ENCODE results near the gene SARDH. TPM values are rescaled to one million over a fixed set of nuclear protein-coding genes. Genes with fewer than 3 reads are reported as not detected.

The SARDH gene
- total RNA-seq, 1 experiment from 2014 or later, result not detected

- Mint-ChIP-seq H3K27me3 (ENCODE audit: unreplicated experiment) (peaks cover 99% of the 10 kb centered on the region), H3K4me3 (ENCODE audit: low read depth, unreplicated experiment) (no peak overlapping the region), H3K4me1 (ENCODE audit: low read depth, unreplicated experiment) (no peaks in the 10 kb centered on the region), H3K36me3 (ENCODE audit: insufficient read depth, unreplicated experiment) (no peaks in the 10 kb centered on the region), H3K27ac (ENCODE audit: unreplicated experiment) (no peak overlapping the region), H3K9me3 (ENCODE audit: low read depth, unreplicated experiment) (no peaks in the 10 kb centered on the region)
- no peak for TF ChIP-seq CTCF (IDR thresholded peaks at IDR 0.05; ENCODE audit: unreplicated experiment)
- CTCF ChIA-PET, result no interaction called here
- DNase-seq, result no peak
- BruUV-seq (replicated peaks), result no TSS peak
- intact Hi-C loops (cut with micrococcal nuclease; ENCODE audit: unreplicated experiment), result no loop called here
Measured at GRCh38 chr9:133645021-133645765, 93.0 kb downstream of the SARDH start.

- no peak for DNase-seq
- H3K4me1 Mint-ChIP-seq (ENCODE audit: low read depth, unreplicated experiment), result no peaks in the 10 kb centered on the region
- no peak overlapping the region for H3K27ac Mint-ChIP-seq (ENCODE audit: unreplicated experiment)
- BruUV-seq (replicated peaks), result no TSS peak
- TF ChIP-seq CTCF (IDR thresholded peaks at IDR 0.05; ENCODE audit: unreplicated experiment), result no peak
- H3K9me3 Mint-ChIP-seq (ENCODE audit: low read depth, unreplicated experiment), result no peaks in the 10 kb centered on the region
- no peaks in the 10 kb centered on the region for H3K36me3 Mint-ChIP-seq (ENCODE audit: insufficient read depth, unreplicated experiment)
- peaks cover 99% of the 10 kb centered on the region for H3K27me3 Mint-ChIP-seq (ENCODE audit: unreplicated experiment)
- intact Hi-C loops (cut with micrococcal nuclease; ENCODE audit: unreplicated experiment), result no loop called here
- no peak overlapping the region for H3K4me3 Mint-ChIP-seq (ENCODE audit: low read depth, unreplicated experiment)
- CTCF ChIA-PET, result interaction anchor here (0.6 kb wide), 1 partner anchor 121 kb away, joined by 3 read pairs; no protein-coding TSS in a partner anchor
Measured at GRCh38 chr9:133643978-133644760, 94.0 kb downstream of the SARDH start.

- DNase-seq, result no peak
- Mint-ChIP-seq H3K4me3 (ENCODE audit: low read depth, unreplicated experiment) (no peak overlapping the region), H3K4me1 (ENCODE audit: low read depth, unreplicated experiment) (no peaks in the 10 kb centered on the region), H3K36me3 (ENCODE audit: insufficient read depth, unreplicated experiment) (no peaks in the 10 kb centered on the region), H3K9me3 (ENCODE audit: low read depth, unreplicated experiment) (no peaks in the 10 kb centered on the region), H3K27ac (ENCODE audit: unreplicated experiment) (no peak overlapping the region), H3K27me3 (ENCODE audit: unreplicated experiment) (peaks cover 99% of the 10 kb centered on the region)
- no TSS peak for BruUV-seq (replicated peaks)
- CTCF ChIA-PET, result no interaction called here
- no peak for TF ChIP-seq CTCF (IDR thresholded peaks at IDR 0.05; ENCODE audit: unreplicated experiment)
- intact Hi-C loops (cut with micrococcal nuclease; ENCODE audit: unreplicated experiment), result no loop called here
Measured at GRCh38 chr9:133643362-133643755, 94.8 kb downstream of the SARDH start.

GRCh38 chr9:133642708-133643361 lies 95.3 kb downstream of the SARDH start:
- BruUV-seq (replicated peaks), result no TSS peak
- Mint-ChIP-seq H3K4me1 (ENCODE audit: low read depth, unreplicated experiment) (no peaks in the 10 kb centered on the region), H3K9me3 (ENCODE audit: low read depth, unreplicated experiment) (no peaks in the 10 kb centered on the region), H3K36me3 (ENCODE audit: insufficient read depth, unreplicated experiment) (no peaks in the 10 kb centered on the region), H3K27ac (ENCODE audit: unreplicated experiment) (no peak overlapping the region), H3K4me3 (ENCODE audit: low read depth, unreplicated experiment) (no peak overlapping the region), H3K27me3 (ENCODE audit: unreplicated experiment) (peaks cover 99% of the 10 kb centered on the region)
- TF ChIP-seq CTCF (IDR thresholded peaks at IDR 0.05; ENCODE audit: unreplicated experiment), result no peak
- intact Hi-C loops (cut with micrococcal nuclease; ENCODE audit: unreplicated experiment), result no loop called here
- DNase-seq, result no peak
- CTCF ChIA-PET, result no interaction called here
